ENCODE results near the gene NLGN4Y.

GRCh38 chrY:14822201-14822600 lies 297.9 kb downstream of the NLGN4Y start:
- TF ChIP-seq EZH2phosphoT487 (IDR thresholded peaks at IDR 0.05; ENCODE audit: borderline replicate concordance, low read length) (no peak), CTCF (conservative IDR thresholded peaks at IDR 0.05; ENCODE audit: low read depth, low read length) (no peak), EZH2 (IDR thresholded peaks at IDR 0.05; ENCODE audit: low read length, unreplicated experiment) (no peak)
